ENCODE measurements around the gene BRD1.
A peak's percentile ranks its signal among the peaks of the same experiment; 100 is the strongest.
"Not testable (repeated sequence)": the region's sequence is repeated elsewhere in the genome, so short reads cannot be mapped to it uniquely, and the experiment has no call there.

The BRD1 gene

DNA sequence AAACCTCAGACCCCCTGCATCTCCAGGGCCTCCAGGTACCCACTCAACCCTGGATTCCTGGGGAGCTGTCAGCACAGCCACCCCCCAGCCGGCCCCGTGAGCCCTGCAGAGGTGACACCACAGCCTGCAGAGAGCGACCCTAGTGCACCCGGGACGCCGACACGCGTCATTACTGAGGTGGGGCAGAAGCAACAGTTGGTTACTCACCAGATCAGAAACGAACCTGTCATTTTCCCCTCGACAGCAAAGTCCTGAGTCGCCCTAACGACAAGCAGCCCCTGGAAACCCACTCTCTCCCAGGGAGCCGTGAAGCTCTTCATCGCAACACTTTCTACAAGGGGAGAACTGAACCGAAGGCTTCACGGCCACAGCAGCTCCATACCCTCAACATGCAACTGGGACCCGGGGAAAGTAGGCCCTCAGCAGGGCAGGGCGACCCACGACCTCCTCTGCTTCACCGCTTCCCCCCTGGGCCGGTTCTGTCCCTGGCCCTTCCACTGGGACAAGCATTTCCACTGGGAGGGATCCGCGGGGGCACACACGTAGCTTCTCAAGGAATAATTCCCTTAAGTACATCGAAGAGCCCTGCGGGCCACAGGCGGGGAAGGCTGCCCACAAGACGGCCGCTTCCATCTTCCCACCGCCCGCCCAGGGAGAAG is 1.6 kb downstream of the BRD1 start:
- DNase-seq (ENCODE audit: low read depth), result peak; percentile 58

DNA sequence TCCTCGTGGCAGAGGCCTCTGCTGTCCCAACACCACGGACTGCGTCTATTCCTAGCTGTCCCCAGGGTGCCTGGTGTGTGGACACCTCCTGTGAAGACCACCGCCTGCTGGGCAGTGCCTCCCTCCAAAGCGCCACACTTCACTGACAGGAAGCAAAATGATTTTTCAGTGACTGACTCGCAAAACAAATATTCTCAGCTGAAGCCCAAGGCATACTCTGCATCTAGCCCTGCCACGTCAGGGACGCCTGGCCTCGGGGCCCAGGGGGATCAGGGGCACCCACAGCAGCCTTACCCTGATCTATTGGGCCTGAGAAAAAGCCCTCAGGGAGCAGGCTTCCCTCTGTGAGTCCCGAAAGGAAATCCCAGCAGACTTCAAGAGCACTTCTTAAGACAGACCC is 2.2 kb downstream of the BRD1 start:
- DNase-seq (ENCODE audit: low read depth), result peak; percentile 75

- no peak for DNase-seq (ENCODE audit: low read depth)
Observed at GRCh38 chr22:49824936-49825335, 2.7 kb downstream of the BRD1 start.

- DNase-seq (ENCODE audit: low read depth), result no peak
Observed at GRCh38 chr22:49824185-49824925, 3.3 kb downstream of the BRD1 start.

- no peak for DNase-seq (ENCODE audit: low read depth)
Observed at GRCh38 chr22:49823289-49824045, 4.2 kb downstream of the BRD1 start.

DNA sequence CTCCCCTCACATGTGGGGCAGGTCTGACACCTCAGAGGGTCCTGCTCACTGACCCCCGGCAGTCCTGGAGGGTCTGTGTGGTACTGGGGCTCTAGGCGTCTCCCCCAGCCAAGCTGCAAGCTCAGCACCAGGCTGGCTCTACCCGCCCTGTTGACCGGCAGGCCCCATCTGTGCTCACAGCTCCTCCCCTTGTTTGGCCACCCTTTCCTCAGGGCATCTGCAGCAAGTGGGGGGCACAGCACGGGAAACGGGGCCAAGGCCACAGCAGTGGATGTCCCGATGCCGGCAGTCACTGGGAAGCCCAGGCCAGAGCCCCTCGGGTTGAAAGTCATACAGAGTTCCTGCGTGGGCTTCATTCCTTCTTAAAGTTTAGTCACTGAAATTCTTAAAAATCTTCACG is 5.9 kb downstream of the BRD1 start:
- not testable (repeated sequence) for DNase-seq (ENCODE audit: low read depth)

DNA sequence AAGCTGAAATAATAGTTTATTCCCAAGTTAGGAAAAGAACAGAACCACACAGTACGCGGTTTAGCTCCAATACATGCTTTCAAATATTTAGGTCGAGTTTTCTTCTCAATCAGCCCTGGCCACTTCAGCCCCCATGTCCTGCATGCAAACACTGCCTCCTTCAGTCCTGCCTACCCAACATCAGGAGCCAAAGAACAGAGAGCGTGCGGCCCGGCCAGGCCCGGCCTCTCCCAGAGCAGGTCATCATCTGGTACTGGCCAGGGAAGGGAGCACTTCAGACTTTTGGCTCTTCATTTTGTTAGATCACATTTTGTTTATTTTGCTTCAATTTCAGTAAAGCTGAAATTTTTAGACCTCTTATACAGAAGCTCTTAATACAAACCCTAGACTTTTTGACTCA is 6.7 kb downstream of the BRD1 start:
- no peak for DNase-seq (ENCODE audit: low read depth)

GRCh38 chr22:49817359-49817758 is 10.3 kb downstream of the BRD1 start:
- DNase-seq (ENCODE audit: low read depth), result no peak

- no peak for DNase-seq (ENCODE audit: low read depth)
Observed at GRCh38 chr22:49815641-49816091, 12.0 kb downstream of the BRD1 start.

DNA sequence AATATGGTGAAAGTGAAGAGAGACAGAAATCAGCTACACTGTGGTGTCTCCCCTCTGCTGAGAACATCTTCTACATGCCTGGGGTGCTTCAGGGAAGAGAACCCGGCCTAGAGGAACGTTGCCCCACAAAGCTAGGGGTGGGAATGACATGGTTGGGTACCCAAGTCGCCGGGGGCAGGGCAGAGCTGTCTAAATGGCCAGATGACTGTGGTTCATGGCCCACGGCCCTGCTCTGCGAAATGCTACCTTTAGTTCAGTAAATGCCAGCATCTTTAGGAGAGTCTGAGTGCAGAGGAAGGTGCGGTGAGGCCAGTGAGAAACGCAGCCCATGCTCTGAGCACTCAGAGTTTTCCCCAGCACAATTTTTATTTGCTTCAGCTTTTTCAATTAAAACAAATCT is 12.8 kb downstream of the BRD1 start:
- no peak for DNase-seq (ENCODE audit: low read depth)

- DNase-seq (ENCODE audit: low read depth), result no peak
Observed at GRCh38 chr22:49814164-49814686, 13.4 kb downstream of the BRD1 start.

GRCh38 chr22:49812838-49813237 is 14.8 kb downstream of the BRD1 start:
- peak; percentile 45 for DNase-seq (ENCODE audit: low read depth)

- DNase-seq (ENCODE audit: low read depth), result no peak
Observed at GRCh38 chr22:49811020-49811791, 16.5 kb downstream of the BRD1 start.

DNA sequence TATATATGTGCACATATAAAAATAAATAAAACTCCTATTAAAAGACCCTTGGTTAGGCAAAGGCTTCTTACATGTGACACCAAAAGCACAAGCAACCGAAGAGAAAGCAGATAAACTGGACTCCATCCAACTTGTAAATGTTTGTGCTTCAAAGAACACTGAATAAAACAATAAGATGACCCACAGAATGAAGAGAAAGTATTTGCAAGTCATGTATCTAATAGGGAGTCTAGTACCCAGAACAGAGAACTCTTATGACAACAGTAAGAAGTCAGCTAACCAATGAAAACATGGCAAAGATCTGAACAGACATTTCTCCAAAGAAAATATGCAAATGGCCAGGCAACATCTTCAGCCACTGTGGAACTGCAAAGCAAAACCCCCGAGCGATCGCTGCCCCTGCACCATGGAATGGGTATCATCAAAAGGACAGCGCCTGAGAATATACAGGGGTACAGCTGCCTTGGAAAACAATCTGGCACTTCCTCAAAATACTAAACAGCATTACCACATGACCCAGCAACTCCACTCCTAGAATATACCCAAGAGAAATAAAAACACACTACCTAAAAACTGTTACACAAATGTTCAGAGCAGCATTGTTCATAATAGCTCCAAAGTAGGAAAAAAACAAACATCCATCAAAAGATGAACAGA is 17.2 kb downstream of the BRD1 start:
- peak; percentile 49 for DNase-seq (ENCODE audit: low read depth)

GRCh38 chr22:49807780-49808708 is 19.6 kb downstream of the BRD1 start:
- no peak for DNase-seq (ENCODE audit: low read depth)

- DNase-seq (ENCODE audit: low read depth), result no peak
Observed at GRCh38 chr22:49807129-49807528, 20.5 kb downstream of the BRD1 start.

- DNase-seq (ENCODE audit: low read depth), result no peak
Observed at GRCh38 chr22:49803737-49804375, 23.8 kb downstream of the BRD1 start.

GRCh38 chr22:49803134-49803533 is 24.5 kb downstream of the BRD1 start:
- no peak for DNase-seq (ENCODE audit: low read depth)

- DNase-seq (ENCODE audit: low read depth), result no peak
Observed at GRCh38 chr22:49801391-49802060, 26.1 kb downstream of the BRD1 start.
